GM19452 (cell line): ENCODE results near the gene NOS2.
"Not testable (repeated sequence)": the region's sequence is repeated elsewhere in the genome, so short reads cannot be mapped to it uniquely, and the experiment has no call there.

Source experiments
- ATAC-seq: cut with Tn5 transposase; IDR thresholded peaks from one replicate; pipeline ENCODE4 v1.9.1; 2021; ENCODE audit not compliant: unreplicated experiment

The NOS2 gene

GRCh38 chr17:27792095-27792494, 8.2 kb downstream of the NOS2 start:
- ATAC-seq, result no peak

GRCh38 chr17:27788919-27789318, 11.4 kb downstream of the NOS2 start:
- ATAC-seq, result no peak

- no peak for ATAC-seq
These were observed 16.6 kb downstream of the NOS2 start for GRCh38 chr17:27783440-27784350.

GRCh38 chr17:27782791-27783206, 17.5 kb downstream of the NOS2 start:
- no peak for ATAC-seq

- ATAC-seq, result no peak
These were observed 19.4 kb downstream of the NOS2 start for GRCh38 chr17:27780828-27781404.

GRCh38 chr17:27780092-27780827, 20.1 kb downstream of the NOS2 start:
- no peak for ATAC-seq

GRCh38 chr17:27778183-27778582, 22.1 kb downstream of the NOS2 start:
- ATAC-seq, result no peak

- ATAC-seq, result no peak
These were observed 23.3 kb downstream of the NOS2 start for GRCh38 chr17:27776882-27777624.

- ATAC-seq, result no peak
These were observed 28.7 kb downstream of the NOS2 start for GRCh38 chr17:27771586-27771985.

- no peak for ATAC-seq
These were observed 29.5 kb downstream of the NOS2 start for GRCh38 chr17:27770877-27771276.

- ATAC-seq, result no peak
These were observed 31.4 kb downstream of the NOS2 start for GRCh38 chr17:27768858-27769410.

- ATAC-seq, result no peak
These were observed 33.9 kb downstream of the NOS2 start for GRCh38 chr17:27766438-27766837.

GRCh38 chr17:27765353-27765752, 35.0 kb downstream of the NOS2 start:
- no peak for ATAC-seq

GRCh38 chr17:27764589-27764988, 35.7 kb downstream of the NOS2 start:
- no peak for ATAC-seq

GRCh38 chr17:27762527-27763305, 37.6 kb downstream of the NOS2 start:
- ATAC-seq, result no peak

- ATAC-seq, result not testable (repeated sequence)
These were observed 39.4 kb downstream of the NOS2 start for GRCh38 chr17:27760931-27761330.

- no peak for ATAC-seq
These were observed 40.1 kb downstream of the NOS2 start for GRCh38 chr17:27760069-27760885.

GRCh38 chr17:27759528-27759927, 40.8 kb downstream of the NOS2 start:
- ATAC-seq, result no peak
